Measurements from ENCODE around the gene PSMD1. TPM values are rescaled to one million over a fixed set of nuclear protein-coding genes. Genes with fewer than 3 reads are reported as not detected.

Gene PSMD1
- polyA plus RNA-seq, 1 donor = 58.7 TPM

DNA sequence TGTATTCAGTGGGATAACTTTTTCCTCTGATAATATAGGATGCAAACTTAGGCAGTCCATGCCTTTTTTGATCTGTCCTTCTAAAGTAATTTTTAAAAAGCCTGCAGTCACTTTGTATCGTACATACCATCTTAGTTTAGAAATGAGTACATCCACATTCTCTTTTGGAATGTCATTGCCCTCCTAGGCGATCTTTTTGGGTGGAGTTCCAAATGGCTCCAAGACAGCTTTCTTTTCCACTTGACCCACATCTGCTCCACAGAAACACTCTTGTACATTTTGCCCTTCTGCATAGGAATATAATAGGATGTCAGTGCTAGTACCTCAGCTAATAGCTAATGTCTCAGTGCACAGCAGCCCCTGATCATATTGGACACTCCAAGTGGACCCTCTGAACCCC is 90.0 kb downstream of the PSMD1 start:
- Histone ChIP-seq H3K27ac (ENCODE audit: low read length) (no peak overlapping the region), H3K27me3 (ENCODE audit: control insufficient read depth, insufficient read depth, low read length) (no peaks in the 10 kb centered on the region), H3K4me3 (ENCODE audit: low read length) (no peak overlapping the region), H3K9me3 (ENCODE audit: control insufficient read depth, low read depth, low read length) (no peaks in the 10 kb centered on the region), H3K36me3 (ENCODE audit: control insufficient read depth, insufficient read depth, low read length) (peaks cover 14% of the 10 kb centered on the region), H3K4me1 (ENCODE audit: control insufficient read depth, insufficient read depth, low read length) (no peaks in the 10 kb centered on the region)
- 100% methylated on average over 1 of the region's 2 CpGs for WGBS (ENCODE audit: insufficient coverage, low lambda C conversion rate)
- DNase-seq = no peak

- Histone ChIP-seq H3K4me3 (ENCODE audit: low read length) (no peak overlapping the region), H3K27me3 (ENCODE audit: control insufficient read depth, insufficient read depth, low read length) (no peaks in the 10 kb centered on the region), H3K4me1 (ENCODE audit: control insufficient read depth, insufficient read depth, low read length) (no peaks in the 10 kb centered on the region), H3K36me3 (ENCODE audit: control insufficient read depth, insufficient read depth, low read length) (peaks cover 17% of the 10 kb centered on the region), H3K9me3 (ENCODE audit: control insufficient read depth, low read depth, low read length) (no peaks in the 10 kb centered on the region), H3K27ac (ENCODE audit: low read length) (no peak overlapping the region)
- WGBS (ENCODE audit: insufficient coverage, low lambda C conversion rate) = 100% methylated on average over 2 of the region's 8 CpGs
- no peak for DNase-seq
These were observed 96.3 kb downstream of the PSMD1 start for GRCh38 chr2:231152800-231153557.

DNA sequence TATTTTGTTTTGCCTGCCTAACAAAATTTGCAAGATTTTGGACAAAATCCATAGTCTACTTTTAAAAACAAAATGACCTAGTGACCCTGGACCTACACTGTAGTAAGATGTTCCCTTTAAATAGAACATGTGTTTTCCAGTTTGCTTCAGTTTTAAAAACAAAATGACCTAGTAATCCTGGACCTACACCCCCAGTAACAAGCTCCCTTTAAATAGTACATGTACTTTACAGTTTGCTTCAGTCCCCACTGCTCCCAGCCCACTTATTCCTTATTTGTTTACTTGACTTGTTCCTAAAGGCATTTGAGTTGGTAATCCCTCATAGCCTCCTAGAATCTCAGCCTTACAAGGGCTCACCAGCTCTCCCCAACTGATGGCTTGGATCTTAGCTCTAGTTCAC is 102.6 kb downstream of the PSMD1 start:
- DNase-seq = no peak
- Histone ChIP-seq H3K36me3 (ENCODE audit: control insufficient read depth, insufficient read depth, low read length) (peaks cover 12% of the 10 kb centered on the region), H3K9me3 (ENCODE audit: control insufficient read depth, low read depth, low read length) (no peaks in the 10 kb centered on the region), H3K27ac (ENCODE audit: low read length) (no peak overlapping the region), H3K4me3 (ENCODE audit: low read length) (no peak overlapping the region), H3K4me1 (ENCODE audit: control insufficient read depth, insufficient read depth, low read length) (no peaks in the 10 kb centered on the region), H3K27me3 (ENCODE audit: control insufficient read depth, insufficient read depth, low read length) (no peaks in the 10 kb centered on the region)

DNA sequence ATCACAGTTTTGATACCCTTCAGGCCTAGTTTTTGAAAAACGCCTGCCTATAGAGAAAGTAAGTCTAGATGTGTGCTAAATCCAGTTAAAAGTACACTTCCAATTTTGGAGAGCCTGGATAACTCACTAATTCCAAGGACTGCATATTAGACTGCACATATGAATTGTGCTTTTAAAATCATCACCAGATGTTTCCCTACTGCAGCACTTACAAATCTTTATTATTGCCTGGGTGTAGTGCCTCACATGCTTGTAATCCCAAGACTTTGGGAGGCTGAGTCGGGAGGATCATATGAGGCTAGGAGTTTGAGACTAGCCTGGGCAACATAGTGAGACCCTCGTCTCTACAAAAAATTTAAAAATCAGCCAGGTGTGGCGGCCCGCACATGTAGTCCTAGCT is 104.0 kb downstream of the PSMD1 start:
- H3K4me3 ChIP-seq (ENCODE audit: low read length) = no peak overlapping the region
- H3K9me3 ChIP-seq (ENCODE audit: control insufficient read depth, low read depth, low read length) = no peaks in the 10 kb centered on the region
- peaks cover 20% of the 10 kb centered on the region for H3K36me3 ChIP-seq (ENCODE audit: control insufficient read depth, insufficient read depth, low read length)
- no CpG with 5 or more reads among the region's 5 CpGs for WGBS (ENCODE audit: insufficient coverage, low lambda C conversion rate)
- no peaks in the 10 kb centered on the region for H3K27me3 ChIP-seq (ENCODE audit: control insufficient read depth, insufficient read depth, low read length)
- no peak for DNase-seq
- no peaks in the 10 kb centered on the region for H3K4me1 ChIP-seq (ENCODE audit: control insufficient read depth, insufficient read depth, low read length)
- H3K27ac ChIP-seq (ENCODE audit: low read length) = no peak overlapping the region

- H3K36me3 ChIP-seq (ENCODE audit: control insufficient read depth, insufficient read depth, low read length) = peaks cover 27% of the 10 kb centered on the region
- H3K4me3 ChIP-seq (ENCODE audit: low read length) = no peak overlapping the region
- H3K27me3 ChIP-seq (ENCODE audit: control insufficient read depth, insufficient read depth, low read length) = no peaks in the 10 kb centered on the region
- no peak overlapping the region for H3K27ac ChIP-seq (ENCODE audit: low read length)
- H3K9me3 ChIP-seq (ENCODE audit: control insufficient read depth, low read depth, low read length) = no peaks in the 10 kb centered on the region
- DNase-seq = no peak
- H3K4me1 ChIP-seq (ENCODE audit: control insufficient read depth, insufficient read depth, low read length) = no peaks in the 10 kb centered on the region
- 89% methylated on average over 4 of the region's 7 CpGs for WGBS (ENCODE audit: insufficient coverage, low lambda C conversion rate)
These were observed 104.7 kb downstream of the PSMD1 start for GRCh38 chr2:231161252-231161839.

DNA sequence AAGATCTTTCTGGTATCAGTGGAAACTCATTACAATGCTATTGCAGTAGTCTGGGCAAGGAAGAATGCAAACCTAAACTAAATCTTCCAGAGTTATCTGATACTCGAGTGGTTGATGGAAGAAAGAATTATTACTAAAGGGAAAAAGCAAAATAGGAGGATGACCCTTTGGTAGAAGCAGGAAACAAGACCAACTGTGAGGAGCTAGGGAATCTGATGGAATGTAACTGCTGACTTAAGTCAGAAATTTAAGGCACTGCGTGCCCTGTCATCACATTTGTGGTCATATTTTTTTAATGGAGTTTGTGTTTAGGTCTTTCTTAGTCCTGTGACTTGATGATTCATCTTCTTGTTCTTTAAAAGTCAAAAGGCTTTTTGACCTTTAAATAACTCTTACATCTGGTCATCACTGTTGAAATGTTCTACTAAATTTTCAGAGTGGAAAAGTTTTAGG is 105.2 kb downstream of the PSMD1 start:
- 80% methylated on average over 1 of the region's 2 CpGs for WGBS (ENCODE audit: insufficient coverage, low lambda C conversion rate)
- Histone ChIP-seq H3K36me3 (ENCODE audit: control insufficient read depth, insufficient read depth, low read length) (peaks cover 31% of the 10 kb centered on the region), H3K4me1 (ENCODE audit: control insufficient read depth, insufficient read depth, low read length) (no peaks in the 10 kb centered on the region), H3K4me3 (ENCODE audit: low read length) (no peak overlapping the region), H3K27me3 (ENCODE audit: control insufficient read depth, insufficient read depth, low read length) (no peaks in the 10 kb centered on the region), H3K27ac (ENCODE audit: low read length) (no peak overlapping the region), H3K9me3 (ENCODE audit: control insufficient read depth, low read depth, low read length) (no peaks in the 10 kb centered on the region)
- DNase-seq = no peak

- WGBS (ENCODE audit: insufficient coverage, low lambda C conversion rate) = no CpG with 5 or more reads among the region's 3 CpGs
- DNase-seq = no peak
- H3K9me3 ChIP-seq (ENCODE audit: control insufficient read depth, low read depth, low read length) = no peaks in the 10 kb centered on the region
- H3K4me3 ChIP-seq (ENCODE audit: low read length) = no peak overlapping the region
- no peak overlapping the region for H3K27ac ChIP-seq (ENCODE audit: low read length)
- peaks cover 36% of the 10 kb centered on the region for H3K36me3 ChIP-seq (ENCODE audit: control insufficient read depth, insufficient read depth, low read length)
- H3K27me3 ChIP-seq (ENCODE audit: control insufficient read depth, insufficient read depth, low read length) = no peaks in the 10 kb centered on the region
- H3K4me1 ChIP-seq (ENCODE audit: control insufficient read depth, insufficient read depth, low read length) = no peaks in the 10 kb centered on the region
These were observed 106.3 kb downstream of the PSMD1 start for GRCh38 chr2:231163011-231163410.

DNA sequence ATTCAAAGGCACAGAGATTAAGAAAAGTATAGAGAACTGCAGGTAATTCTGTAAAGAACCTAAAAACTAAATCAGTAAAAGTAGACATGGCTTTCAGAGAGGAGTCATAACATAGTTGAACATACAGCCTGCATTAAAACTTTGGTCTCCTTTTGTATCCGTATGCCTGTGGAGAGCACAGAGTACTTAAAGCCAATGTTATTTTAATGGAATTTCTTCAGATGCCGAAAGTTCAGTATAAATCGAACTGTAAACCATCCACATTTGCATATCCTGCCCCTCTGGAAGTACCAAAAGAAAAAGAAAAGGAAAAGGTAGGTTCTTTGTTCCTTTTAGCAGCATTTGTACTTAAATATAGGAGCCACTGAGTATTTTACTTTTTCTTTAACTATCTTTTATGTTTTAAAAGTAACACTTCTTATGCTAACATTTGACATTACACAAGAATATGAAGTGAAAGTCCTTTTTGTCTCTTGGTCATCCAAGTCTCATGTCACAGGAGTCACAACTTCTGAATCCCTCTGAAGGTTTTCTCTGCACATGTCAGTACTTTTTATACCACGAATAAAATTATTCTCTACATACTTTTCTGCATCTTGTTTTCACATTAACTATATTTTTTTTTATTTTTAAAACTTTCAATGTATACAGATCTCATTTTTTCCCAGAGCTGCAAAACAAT is 106.9 kb downstream of the PSMD1 start:
- 85% methylated on average over 1 of the region's 4 CpGs for WGBS (ENCODE audit: insufficient coverage, low lambda C conversion rate)
- H3K27ac ChIP-seq (ENCODE audit: low read length) = no peak overlapping the region

DNA sequence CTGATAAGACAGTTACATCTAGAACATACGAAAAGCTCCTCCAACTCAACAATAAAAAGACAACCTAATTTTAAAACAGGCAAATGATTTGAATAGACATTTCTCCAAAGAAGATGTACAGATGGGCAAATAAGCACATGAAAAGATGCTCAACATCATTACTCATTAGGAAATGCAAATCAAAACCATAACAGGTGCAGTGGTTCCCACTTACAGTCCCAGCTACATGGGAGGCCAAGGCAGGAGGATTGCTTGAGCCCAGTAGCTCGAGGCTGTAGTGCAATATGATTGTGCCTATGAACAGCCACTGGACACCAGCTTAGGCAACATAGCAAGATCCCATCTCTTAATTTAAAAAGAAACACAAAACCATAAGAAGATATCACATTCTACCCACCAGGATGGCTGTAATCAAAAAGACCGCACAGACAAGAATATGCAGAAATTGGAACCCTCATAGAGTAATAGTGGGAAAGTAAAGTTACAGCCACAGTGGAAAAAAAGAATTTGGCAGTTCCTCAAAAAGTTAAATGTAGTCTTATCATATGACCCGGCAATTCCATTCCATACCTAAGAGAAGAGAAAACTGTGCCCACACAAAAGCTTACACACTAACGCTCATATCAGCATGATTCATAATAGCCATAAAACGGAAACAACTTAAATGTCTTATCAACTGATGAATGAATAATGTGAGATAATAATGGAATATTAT is 111.2 kb downstream of the PSMD1 start:
- no peak for DNase-seq

More for the DNA sequence above, 106.9 kb downstream of the PSMD1 start:
- no peak for DNase-seq
- Histone ChIP-seq H3K4me3 (ENCODE audit: low read length) (no peak overlapping the region), H3K4me1 (ENCODE audit: control insufficient read depth, insufficient read depth, low read length) (no peaks in the 10 kb centered on the region), H3K36me3 (ENCODE audit: control insufficient read depth, insufficient read depth, low read length) (peaks cover 36% of the 10 kb centered on the region), H3K27me3 (ENCODE audit: control insufficient read depth, insufficient read depth, low read length) (no peaks in the 10 kb centered on the region), H3K9me3 (ENCODE audit: control insufficient read depth, low read depth, low read length) (no peaks in the 10 kb centered on the region)

GRCh38 chr2:231168460-231169139 is 111.9 kb downstream of the PSMD1 start:
- DNase-seq = no peak
- Histone ChIP-seq H3K27ac (ENCODE audit: low read length) (no peak overlapping the region), H3K27me3 (ENCODE audit: control insufficient read depth, insufficient read depth, low read length) (no peaks in the 10 kb centered on the region), H3K4me3 (ENCODE audit: low read length) (no peak overlapping the region), H3K36me3 (ENCODE audit: control insufficient read depth, insufficient read depth, low read length) (peaks cover 58% of the 10 kb centered on the region), H3K9me3 (ENCODE audit: control insufficient read depth, low read depth, low read length) (no peaks in the 10 kb centered on the region), H3K4me1 (ENCODE audit: control insufficient read depth, insufficient read depth, low read length) (no peaks in the 10 kb centered on the region)
- 90% methylated on average over 3 of the region's 4 CpGs for WGBS (ENCODE audit: insufficient coverage, low lambda C conversion rate)

More for the DNA sequence above, 111.2 kb downstream of the PSMD1 start:
- no peaks in the 10 kb centered on the region for H3K27me3 ChIP-seq (ENCODE audit: control insufficient read depth, insufficient read depth, low read length)
- no peaks in the 10 kb centered on the region for H3K4me1 ChIP-seq (ENCODE audit: control insufficient read depth, insufficient read depth, low read length)
- H3K27ac ChIP-seq (ENCODE audit: low read length) = no peak overlapping the region
- WGBS (ENCODE audit: insufficient coverage, low lambda C conversion rate) = 74% methylated on average over 4 of the region's 6 CpGs
- H3K9me3 ChIP-seq (ENCODE audit: control insufficient read depth, low read depth, low read length) = no peaks in the 10 kb centered on the region
- peaks cover 54% of the 10 kb centered on the region for H3K36me3 ChIP-seq (ENCODE audit: control insufficient read depth, insufficient read depth, low read length)
- no peak overlapping the region for H3K4me3 ChIP-seq (ENCODE audit: low read length)

All from large intestine (tissue), 3 donors.